Endothelial cell of umbilical vein (primary cell): ENCODE results near the gene TBC1D5. TPM values are rescaled to one million over a fixed set of nuclear protein-coding genes. Genes with fewer than 3 reads are reported as not detected.

Experiments used
- BruUV-seq: library from RNA; stranded (reverse); fragments of 400-500 nt; replicated peaks from 2 replicates; lab custom pipeline; 2021; lab: Mats Ljungman, UMichigan
- CTCF ChIA-PET: fragments of 300-600, 350-600 bp; sonication (Branson Sonifier 250); formaldehyde crosslinking; loops from one replicate; lab custom pipeline; 2021; ENCODE audit warnings: antibody characterized with exemption, inconsistent platforms; lab: Charles Lee
- POLR2A ChIA-PET: fragments of 300-600, 350-600 bp; sonication (Branson Sonifier 250); formaldehyde crosslinking; loops from one replicate; lab custom pipeline; 2021; ENCODE audit warnings: antibody characterized with exemption, inconsistent platforms; lab: Charles Lee
- DNase-seq: peaks from one replicate; pipeline ENCODE4 v3.0.0-alpha.2; 2011; ENCODE audit warnings: low read depth, low spot score
- FAIRE-seq: peaks from 2 replicates; lab custom pipeline; 2011; peaks lifted over from hg19 to GRCh38; lab: Jason Lieb, UNC
- H2AFZ ChIP-seq: 2 replicates; pipeline ENCODE4 v1.6.0; 2012; ENCODE audit warnings: low read depth, low read length, control low read depth, inconsistent platforms
- H3K27ac ChIP-seq: 2 replicates; pipeline ENCODE4 v1.5.1; 2011; ENCODE audit warnings: low read depth, mild to moderate bottlenecking, control low read depth, low read length, moderate library complexity; ENCODE audit not compliant: insufficient read depth
- H3K27me3 ChIP-seq, 2 experiments: 2 replicates each; pipeline versions ENCODE4 v1.6.0 to v1.6.1; 2011; ENCODE audit warnings: low read length in 2 of 2, mixed read lengths in 1 of 2; ENCODE audit not compliant: control insufficient read depth in 2 of 2, insufficient read depth in 2 of 2
- H3K36me3 ChIP-seq, 2 experiments: 2 replicates in 1 of 2; 3 replicates in 1 of 2; pipeline ENCODE4 v1.5.1; 2011; ENCODE audit warnings: low read length in 2 of 2, mild to moderate bottlenecking in 1 of 2, moderate library complexity in 1 of 2; ENCODE audit not compliant: control insufficient read depth in 2 of 2, insufficient read depth in 2 of 2; ENCODE audit errors: extremely low read depth in 1 of 2
- H3K4me1 ChIP-seq: 3 replicates; pipeline ENCODE4 v1.5.1; 2011; ENCODE audit warnings: mild to moderate bottlenecking, low read length; ENCODE audit not compliant: control insufficient read depth, insufficient read depth; ENCODE audit errors: extremely low read depth
- H3K4me2 ChIP-seq: 2 replicates; pipeline ENCODE4 v1.6.1; 2011; ENCODE audit warnings: low read length, control low read depth, mixed read lengths; ENCODE audit not compliant: insufficient read depth
- H3K4me3 ChIP-seq, 3 experiments: fragments of 200-600 bp in 1 of 3; sonication (generic), shearing (Covaris generic) in 1 of 3; replicated peaks in 1 of 3; 2 replicates each; pipeline ENCODE4 v1.5.1; 2011 to 2016; ENCODE audit warnings: control low read depth in 3 of 3, low read length in 3 of 3, mild to moderate bottlenecking in 2 of 3, inconsistent platforms in 1 of 3, low read depth in 1 of 3, moderate library complexity in 1 of 3; ENCODE audit not compliant: insufficient read depth in 1 of 3
- H3K79me2 ChIP-seq: 2 replicates; pipeline ENCODE4 v1.6.0; 2012; ENCODE audit warnings: low read length, inconsistent platforms; ENCODE audit not compliant: control insufficient read depth, insufficient read depth
- H3K9ac ChIP-seq: replicated peaks from 2 replicates; pipeline ENCODE3; 2011; ENCODE audit warnings: low read length, control low read depth; ENCODE audit not compliant: insufficient read depth; ENCODE audit errors: extremely low read depth
- H3K9me1 ChIP-seq: replicated peaks from 3 replicates; pipeline ENCODE4 v1.6.0; 2011; ENCODE audit warnings: mild to moderate bottlenecking, low read length; ENCODE audit not compliant: control insufficient read depth, insufficient read depth; ENCODE audit errors: extremely low read depth
- H3K9me3 ChIP-seq: replicated peaks from 2 replicates; pipeline ENCODE4 v1.5.1; 2012; ENCODE audit warnings: low read length, inconsistent platforms; ENCODE audit not compliant: control insufficient read depth, insufficient read depth
- H4K20me1 ChIP-seq: replicated peaks from 2 replicates; pipeline ENCODE3; 2011; ENCODE audit warnings: mild to moderate bottlenecking, low read length; ENCODE audit not compliant: control insufficient read depth, insufficient read depth; ENCODE audit errors: extremely low read depth
- CTCF ChIP-seq, 2 donors: IDR thresholded peaks; 1 replicate in 1 of 2; 2 replicates in 1 of 2; pipeline ENCODE4 v1.5.1; 2011; ENCODE audit warnings: low read length in 2 of 2, mild to moderate bottlenecking in 2 of 2, moderate library complexity in 2 of 2, control low read depth in 1 of 2, inconsistent platforms in 1 of 2, low read depth in 1 of 2; ENCODE audit not compliant: insufficient read depth in 1 of 2; ENCODE audit errors: extremely low read depth in 1 of 2
- EZH2 ChIP-seq: IDR thresholded peaks from 2 replicates; pipeline ENCODE4 v1.6.1; 2012; ENCODE audit warnings: borderline replicate concordance, low read depth, mild to moderate bottlenecking, moderate library complexity, low read length, inconsistent platforms; ENCODE audit not compliant: severe bottlenecking
- FOS ChIP-seq: IDR thresholded peaks from 2 replicates; pipeline ENCODE4 v1.6.1; 2011; ENCODE audit warnings: mild to moderate bottlenecking, low read length, moderate library complexity, borderline replicate concordance; ENCODE audit not compliant: insufficient read depth
- GATA2 ChIP-seq: IDR thresholded peaks from 2 replicates; pipeline ENCODE4 v1.7.0; 2011; ENCODE audit warnings: low read depth, mild to moderate bottlenecking, moderate library complexity, mixed read lengths, low read length; ENCODE audit not compliant: insufficient read length, insufficient read depth
- JUN ChIP-seq: IDR thresholded peaks from 2 replicates; pipeline ENCODE4 v1.6.1; 2011; ENCODE audit warnings: borderline replicate concordance, low read depth; ENCODE audit not compliant: insufficient read length, insufficient read depth
- MYC ChIP-seq: IDR thresholded peaks from one replicate; pipeline ENCODE4 v1.6.1; 2011; ENCODE audit warnings: mild to moderate bottlenecking, low read depth, low read length
- POLR2A ChIP-seq: IDR thresholded peaks from 2 replicates; pipeline ENCODE4 v1.6.1; 2012; ENCODE audit warnings: low read depth, mild to moderate bottlenecking, control low read depth, low read length
- POLR2AphosphoS5 ChIP-seq: IDR thresholded peaks from 2 replicates; pipeline ENCODE4 v1.6.1; 2012; ENCODE audit warnings: low read depth, mild to moderate bottlenecking, control low read depth, low read length, moderate library complexity; ENCODE audit not compliant: insufficient read depth
- dilution Hi-C: fragments of 300-500 bp; cut with MboI; formaldehyde crosslinking; loops from one replicate; pipeline ENCODE4 v1.15.0; 2019; ENCODE audit warnings: low sequenced_read_pairs; ENCODE audit not compliant: extremely low pct_ligation_motif_present
- intact Hi-C: fragments of 100-400 bp; cut with micrococcal nuclease; formaldehyde crosslinking; loops from one replicate; pipeline ENCODE4 v1.10.0; 2022
- polyA plus RNA-seq, 4 experiments: library from polyadenylated mRNA; depleted of rRNA in 3 of 4; stranded (reverse) in 3 of 4; unstranded in 1 of 4; fragments of >200 nt; gene quantifications; 2 replicates each; pipeline versions ENCODE4 v1.2.1 to v1.2.3, GENCODE V29; 2011 to 2012; ENCODE audit warnings: missing spikeins in 1 of 4
- total RNA-seq: library from RNA; stranded (reverse); gene quantifications from 2 replicates; pipeline ENCODE4 v1.2.3, GENCODE V29; 2021
- TF ChIP-seq, protein P1 (sequence below): IDR thresholded peaks from 2 replicates; pipeline ENCODE4 v1.6.1; 2011; ENCODE audit not compliant: insufficient read depth, insufficient read length

Gene TBC1D5
- total and polyA plus RNA-seq, 2 donors (not counting 3 experiments of a cell fraction or from before 2014, with no cell fraction given) = 17.5 to 44.7 TPM

- DNase-seq = no peak
- no peaks in the 10 kb centered on the region for H3K9me1 ChIP-seq
- H3K27me3 ChIP-seq = peaks cover 0 to 3% of the 10 kb centered on the region in 2 experiments
- no peak overlapping the region for H3K4me2 ChIP-seq
- FAIRE-seq = no peak
- H3K27ac ChIP-seq = no peak overlapping the region
- H3K9me3 ChIP-seq = no peaks in the 10 kb centered on the region
- TF ChIP-seq FOS = no peak
- no peak for TF ChIP-seq CTCF (IDR thresholded peaks at IDR 0.05; ENCODE audit: extremely low read depth in 1 of 2, insufficient read depth in 1 of 2, low read depth in 1 of 2, low read length in 2 of 2)
- no peak for TF ChIP-seq JUN
- dilution Hi-C loops (no loop called here), intact Hi-C loops (no loop called here)
- no peak overlapping the region for H3K4me3 ChIP-seq
- ChIA-PET CTCF (no interaction called here), POLR2A (no interaction called here)
- no peak overlapping the region for H3K9ac ChIP-seq
- H3K79me2 ChIP-seq = no peaks in the 10 kb centered on the region
- H4K20me1 ChIP-seq = no peaks in the 10 kb centered on the region
- no peaks in the 10 kb centered on the region for H3K4me1 ChIP-seq
- BruUV-seq = no TSS peak
- H2AFZ ChIP-seq = no peak overlapping the region
- no peaks in the 10 kb centered on the region for H3K36me3 ChIP-seq
These were observed 630.8 kb downstream of the TBC1D5 start for GRCh38 chr3:17111586-17111985.

GRCh38 chr3:17110660-17111396 lies 631.6 kb downstream of the TBC1D5 start:
- no peak overlapping the region for H3K9ac ChIP-seq
- CTCF ChIA-PET = no interaction called here
- no peaks in the 10 kb centered on the region for H3K4me1 ChIP-seq
- no peaks in the 10 kb centered on the region for H3K9me1 ChIP-seq
- no peaks in the 10 kb centered on the region for H4K20me1 ChIP-seq
- intact Hi-C loops = no loop called here
- no peaks in the 10 kb centered on the region for H3K36me3 ChIP-seq
- no peak overlapping the region for H2AFZ ChIP-seq
- H3K9me3 ChIP-seq = no peaks in the 10 kb centered on the region
- no peak overlapping the region for H3K4me3 ChIP-seq
- dilution Hi-C loops = no loop called here
- DNase-seq = no peak
- BruUV-seq = no TSS peak
- no peak for FAIRE-seq
- H3K27ac ChIP-seq = no peak overlapping the region
- H3K27me3 ChIP-seq = peaks cover 0 to 3% of the 10 kb centered on the region in 2 experiments
- TF ChIP-seq GATA2 (no peak), POLR2A (no peak), JUN (no peak), EZH2 (no peak), POLR2AphosphoS5 (no peak), FOS (no peak), CTCF (IDR thresholded peaks at IDR 0.05; ENCODE audit: extremely low read depth in 1 of 2, insufficient read depth in 1 of 2, low read depth in 1 of 2, low read length in 2 of 2) (no peak), MYC (no peak)
- TF ChIP-seq, protein P1, sequence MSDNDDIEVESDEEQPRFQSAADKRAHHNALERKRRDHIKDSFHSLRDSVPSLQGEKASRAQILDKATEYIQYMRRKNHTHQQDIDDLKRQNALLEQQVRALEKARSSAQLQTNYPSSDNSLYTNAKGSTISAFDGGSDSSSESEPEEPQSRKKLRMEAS = no peak
- no peak overlapping the region for H3K4me2 ChIP-seq
- POLR2A ChIA-PET = interaction anchor here (0.6 kb wide), 1 partner anchor 828 kb away, joined by 7 read pairs; no protein-coding TSS in a partner anchor
- no peaks in the 10 kb centered on the region for H3K79me2 ChIP-seq
